ENCODE measurements around the gene GPN2. TPM values are rescaled to one million over a fixed set of nuclear protein-coding genes. Genes with fewer than 3 reads are reported as not detected.
"Not testable (repeated sequence)": the region's sequence is repeated elsewhere in the genome, so short reads cannot be mapped to it uniquely, and the experiment has no call there.

GPN2 gene
- polyA plus RNA-seq, 2 of the 4 experiments (the other 2 are of a cell fraction), result 16.9 to 18.1 TPM

GRCh38 chr1:26838474-26839338 is 51.4 kb downstream of the GPN2 start:
- ChIA-PET CTCF (interaction anchor here (1.1 to 1.4 kb wide), 2 partner anchors 37 to 237 kb away, joined by 3 read pairs; no protein-coding TSS in a partner anchor), POLR2A (no interaction called here)
- H3K4me3 ChIP-seq, result no peak overlapping the region
- no peak overlapping the region for H3K4me2 ChIP-seq
- no peak for FAIRE-seq
- peaks cover 3% of the 10 kb centered on the region; the same call in 1 of the 3 replicates for H3K4me1 ChIP-seq
- TF ChIP-seq HDAC2 (IDR thresholded peaks at IDR 0.05), result no peak
- no peak for TF ChIP-seq NR3C1 (IDR thresholded peaks at IDR 0.05)
- TF ChIP-seq CEBPB (IDR thresholded peaks at IDR 0.05), result no peak
- H3K27ac ChIP-seq, result peak overlapping the region in 1 of 2 experiments; percentile 36; a peak in 1 of 6 replicates
- no peaks in the 10 kb centered on the region for H3K9me3 ChIP-seq
- peak in 1 of 2 experiments; percentile 30; a peak in 1 of 6 replicates for ATAC-seq
- no peak for DNase-seq (ENCODE audit: low read depth in 1 of 2, low spot score in 1 of 2)
- 82% methylated on average over 8 of the region's 8 CpGs for WGBS (ENCODE audit: missing lambda C conversion rate)

DNA sequence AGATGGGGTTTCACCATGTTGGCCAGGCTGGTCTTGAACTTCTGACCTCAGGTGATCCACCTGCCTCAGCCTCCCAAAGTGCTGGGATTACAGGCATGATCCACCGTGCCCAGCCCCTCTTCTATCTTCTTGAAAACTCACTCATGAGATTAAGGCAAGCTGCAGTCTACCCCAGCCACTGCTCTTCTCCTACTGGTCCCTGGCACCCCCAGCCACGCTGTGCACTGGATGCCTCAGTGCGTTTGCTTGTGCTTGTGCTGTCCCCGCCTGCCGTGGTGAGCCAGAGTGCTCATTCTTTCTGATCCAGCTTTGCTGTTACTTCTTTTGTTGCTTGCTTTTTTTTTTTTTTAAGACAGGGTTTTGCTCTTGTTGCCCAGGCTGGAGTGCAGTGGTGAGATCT is 52.4 kb downstream of the GPN2 start:
- 99% methylated on average over 5 of the region's 5 CpGs for WGBS (ENCODE audit: missing lambda C conversion rate)
- H3K9me3 ChIP-seq; POLR2A ChIA-PET; H3K4me2 ChIP-seq; H3K4me3 ChIP-seq; H3K4me1 ChIP-seq; FAIRE-seq; CTCF ChIA-PET; ATAC-seq; H3K27ac ChIP-seq; DNase-seq (ENCODE audit: low read depth in 1 of 2, low spot score in 1 of 2): not testable (repeated sequence)

DNA sequence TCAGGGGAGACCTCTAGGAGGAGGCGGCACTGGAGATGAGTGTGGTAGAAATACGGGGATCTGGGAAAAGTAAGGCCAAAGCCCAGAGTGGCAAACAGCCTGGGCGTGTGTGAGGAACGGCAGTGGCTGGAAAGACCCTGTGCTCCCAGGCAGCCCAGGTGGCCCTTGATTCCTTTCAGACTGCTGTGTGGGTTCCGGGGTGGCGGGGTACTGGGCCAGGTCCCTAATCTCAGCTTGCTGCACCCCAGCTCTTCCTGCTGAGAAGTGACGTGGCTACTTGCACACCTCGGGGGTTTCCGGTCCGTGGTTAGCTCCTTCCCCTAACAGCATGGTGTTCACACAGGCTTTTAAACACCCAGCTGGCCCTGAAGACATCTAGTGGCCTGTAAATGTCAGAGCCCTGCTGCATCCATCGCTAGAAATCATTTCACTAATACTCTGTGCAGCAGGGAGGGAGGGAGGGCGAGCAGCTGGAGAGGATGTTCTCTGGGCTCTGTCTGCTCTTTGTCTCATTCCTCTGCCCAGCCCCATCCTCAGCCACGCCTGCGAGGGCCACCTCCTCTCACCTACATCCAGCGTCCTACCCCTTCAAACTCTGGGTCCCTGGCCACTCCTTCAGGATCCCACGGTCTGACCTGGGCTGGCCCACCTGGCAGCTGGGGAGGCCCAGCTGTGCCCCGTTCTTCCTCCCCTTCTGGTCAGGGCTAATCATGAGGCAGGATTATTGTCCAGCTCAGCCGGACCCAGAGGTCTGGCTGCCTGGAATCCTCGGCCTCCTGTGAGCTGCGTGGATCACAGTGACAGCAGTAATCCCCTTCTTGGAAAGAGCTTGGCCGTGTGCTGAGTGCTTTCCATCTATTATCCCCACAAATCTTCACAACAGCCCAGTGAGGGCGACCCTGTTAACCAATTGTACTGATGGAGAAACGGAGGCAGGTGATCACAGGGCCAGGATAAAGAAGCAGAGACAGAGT is 56.4 kb downstream of the GPN2 start:
- H3K27ac ChIP-seq, result no peak overlapping the region
- H3K4me3 ChIP-seq, result no peak overlapping the region
- WGBS (ENCODE audit: missing lambda C conversion rate), result 91% methylated on average over 22 of the region's 23 CpGs
- DNase-seq (ENCODE audit: low read depth in 1 of 2, low spot score in 1 of 2) (no peak), ATAC-seq (peak in 1 of 2 experiments; percentile 29; a peak in 2 of 6 replicates), FAIRE-seq (no peak)
- no peak overlapping the region for H3K4me2 ChIP-seq
- TF ChIP-seq HOXB5 (CRISPR knock-in tag; IDR thresholded peaks at IDR 0.05), result no peak
- TF ChIP-seq, protein P1, sequence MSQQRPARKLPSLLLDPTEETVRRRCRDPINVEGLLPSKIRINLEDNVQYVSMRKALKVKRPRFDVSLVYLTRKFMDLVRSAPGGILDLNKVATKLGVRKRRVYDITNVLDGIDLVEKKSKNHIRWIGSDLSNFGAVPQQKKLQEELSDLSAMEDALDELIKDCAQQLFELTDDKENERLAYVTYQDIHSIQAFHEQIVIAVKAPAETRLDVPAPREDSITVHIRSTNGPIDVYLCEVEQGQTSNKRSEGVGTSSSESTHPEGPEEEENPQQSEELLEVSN (IDR thresholded peaks at IDR 0.05; ENCODE audit: borderline replicate concordance, low read depth), result no peak
- TF ChIP-seq, protein P2, sequence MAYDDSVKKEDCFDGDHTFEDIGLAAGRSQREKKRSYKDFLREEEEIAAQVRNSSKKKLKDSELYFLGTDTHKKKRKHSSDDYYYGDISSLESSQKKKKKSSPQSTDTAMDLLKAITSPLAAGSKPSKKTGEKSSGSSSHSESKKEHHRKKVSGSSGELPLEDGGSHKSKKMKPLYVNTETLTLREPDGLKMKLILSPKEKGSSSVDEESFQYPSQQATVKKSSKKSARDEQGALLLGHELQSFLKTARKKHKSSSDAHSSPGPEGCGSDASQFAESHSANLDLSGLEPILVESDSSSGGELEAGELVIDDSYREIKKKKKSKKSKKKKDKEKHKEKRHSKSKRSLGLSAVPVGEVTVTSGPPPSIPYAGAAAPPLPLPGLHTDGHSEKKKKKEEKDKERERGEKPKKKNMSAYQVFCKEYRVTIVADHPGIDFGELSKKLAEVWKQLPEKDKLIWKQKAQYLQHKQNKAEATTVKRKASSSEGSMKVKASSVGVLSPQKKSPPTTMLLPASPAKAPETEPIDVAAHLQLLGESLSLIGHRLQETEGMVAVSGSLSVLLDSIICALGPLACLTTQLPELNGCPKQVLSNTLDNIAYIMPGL (CRISPR knock-in tag; IDR thresholded peaks at IDR 0.05; ENCODE audit: borderline replicate concordance), result no peak
- no peak for TF ChIP-seq ZSCAN20 (CRISPR knock-in tag; IDR thresholded peaks at IDR 0.05)
- no peak for TF ChIP-seq EP300 (IDR thresholded peaks at IDR 0.05)
- no peak for TF ChIP-seq JUNB (IDR thresholded peaks at IDR 0.05)
- TF ChIP-seq TP53 (CRISPR knock-in tag; IDR thresholded peaks at IDR 0.05), result no peak
- no peak for TF ChIP-seq RARB (CRISPR knock-in tag; IDR thresholded peaks at IDR 0.05)
- TF ChIP-seq, protein P3, sequence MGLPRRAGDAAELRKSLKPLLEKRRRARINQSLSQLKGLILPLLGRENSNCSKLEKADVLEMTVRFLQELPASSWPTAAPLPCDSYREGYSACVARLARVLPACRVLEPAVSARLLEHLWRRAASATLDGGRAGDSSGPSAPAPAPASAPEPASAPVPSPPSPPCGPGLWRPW (IDR thresholded peaks at IDR 0.05), result no peak
- TF ChIP-seq, protein P4, sequence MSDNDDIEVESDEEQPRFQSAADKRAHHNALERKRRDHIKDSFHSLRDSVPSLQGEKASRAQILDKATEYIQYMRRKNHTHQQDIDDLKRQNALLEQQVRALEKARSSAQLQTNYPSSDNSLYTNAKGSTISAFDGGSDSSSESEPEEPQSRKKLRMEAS (IDR thresholded peaks at IDR 0.05), result no peak
- no peak for TF ChIP-seq FOXS1 (CRISPR knock-in tag; IDR thresholded peaks at IDR 0.05)
- TF ChIP-seq HOXA7 (CRISPR knock-in tag; IDR thresholded peaks at IDR 0.05), result no peak
- TF ChIP-seq FOSB (CRISPR knock-in tag; IDR thresholded peaks at IDR 0.05), result no peak
- no peak for TF ChIP-seq NFE2L2 (conservative IDR thresholded peaks at IDR 0.05; ENCODE audit: low read length)
- TF ChIP-seq HDAC2 (IDR thresholded peaks at IDR 0.05), result no peak
- no peak for TF ChIP-seq GATA3 (IDR thresholded peaks at IDR 0.05; ENCODE audit: borderline replicate concordance)
- peaks cover 12% of the 10 kb centered on the region; the same call in 2 of the 3 replicates for H3K4me1 ChIP-seq
- CTCF ChIA-PET, result interaction anchor here (0.5 to 4.6 kb wide), 5 partner anchors 14 to 45 kb away, joined by 3 to 15 read pairs (median 5); no protein-coding TSS in a partner anchor
- POLR2A ChIA-PET, result no interaction called here
- no peaks in the 10 kb centered on the region for H3K9me3 ChIP-seq
